ENCODE results near the gene CIPC. TPM values are rescaled to one million over a fixed set of nuclear protein-coding genes. Genes with fewer than 3 reads are reported as not detected.

CIPC gene
- total RNA-seq, 1 experiment from 2014 or later = 20.6 TPM

DNA sequence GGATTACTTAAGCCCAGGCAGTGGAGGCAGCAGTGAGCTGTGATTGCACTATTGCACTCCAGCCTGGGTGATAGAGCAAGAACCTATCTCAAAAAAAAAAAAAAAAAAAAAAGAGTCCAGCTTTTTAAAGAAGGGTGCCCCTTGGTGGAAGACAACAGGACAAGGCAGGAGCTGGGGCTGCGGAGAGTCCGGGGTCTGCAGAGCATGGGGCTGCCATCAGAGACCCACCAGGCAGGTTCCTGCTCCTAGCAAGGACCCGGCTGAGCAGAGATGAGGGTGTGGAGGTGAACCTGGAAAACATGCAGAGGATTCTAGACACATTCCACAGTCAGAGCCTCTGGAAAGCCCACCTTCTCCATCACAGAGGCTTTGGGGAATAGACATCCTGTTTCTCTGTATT, 21.0 kb upstream of the CIPC start:
- H3K9me2 ChIP-seq (ENCODE audit: insufficient read depth) = no peaks in the 10 kb centered on the region
- no peak overlapping the region for H3K4me3 ChIP-seq (replicated peaks in 1 of 2; ENCODE audit: low read depth in 1 of 2, low read length in 2 of 2)
- intact Hi-C loops (cut with micrococcal nuclease) = no loop called here
- H3K4me1 ChIP-seq (ENCODE audit: control insufficient read depth in 1 of 2, insufficient read depth in 2 of 2, low read length in 2 of 2) = peaks cover 11 to 22% of the 10 kb centered on the region in 2 experiments
- POLR2A ChIA-PET = interaction anchor here (0.7 to 1.2 kb wide), 4 partner anchors 19 to 74 kb away, joined by 3 to 4 read pairs (median 3); no protein-coding TSS in a partner anchor
- no peak; the same call in 1 of the 2 replicates for ATAC-seq
- no TSS peak for BruUV-seq (replicated peaks)
- TF ChIP-seq SP1 (IDR thresholded peaks at IDR 0.05; ENCODE audit: low read depth) (no peak), CBX3 (IDR thresholded peaks at IDR 0.05; ENCODE audit: low read depth) (no peak), TCF7L2 (IDR thresholded peaks at IDR 0.05; ENCODE audit: borderline replicate concordance, extremely low read depth, insufficient read depth, insufficient read length) (no peak), SRF (IDR thresholded peaks at IDR 0.05; ENCODE audit: low read depth) (no peak), ELF1 (IDR thresholded peaks at IDR 0.05; ENCODE audit: borderline replicate concordance, low read depth) (no peak), EZH2 (IDR thresholded peaks at IDR 0.05) (no peak), POLR2A (IDR thresholded peaks at IDR 0.05; ENCODE audit: borderline replicate concordance, extremely low read depth, insufficient read depth, insufficient read length) (no peak), EGR1 (IDR thresholded peaks at IDR 0.05; ENCODE audit: low read depth) (no peak), FOSL1 (IDR thresholded peaks at IDR 0.05; ENCODE audit: low read depth) (no peak), CTCF (IDR thresholded peaks at IDR 0.05 in 2 of 3, conservative IDR thresholded peaks at IDR 0.05 in 1 of 3; ENCODE audit: borderline replicate concordance in 1 of 3, insufficient read depth in 1 of 3, low read depth in 2 of 3, low read length in 2 of 3) (no peak), YY1 (IDR thresholded peaks at IDR 0.05; ENCODE audit: extremely low read depth, insufficient replicate concordance, low read depth, low read length) (no peak), CEBPB (IDR thresholded peaks at IDR 0.05; ENCODE audit: low read depth) (no peak), JUND (IDR thresholded peaks at IDR 0.05) (no peak), ZFX (IDR thresholded peaks at IDR 0.05) (no peak), ZBTB33 (IDR thresholded peaks at IDR 0.05; ENCODE audit: extremely low read depth, insufficient replicate concordance, low read length) (no peak), POLR2AphosphoS5 (IDR thresholded peaks at IDR 0.05; ENCODE audit: low read depth, low read length) (no peak), RAD21 (IDR thresholded peaks at IDR 0.05; ENCODE audit: low read depth) (no peak; the same call in 1 of the 2 replicates)
- TF ChIP-seq, protein P1, sequence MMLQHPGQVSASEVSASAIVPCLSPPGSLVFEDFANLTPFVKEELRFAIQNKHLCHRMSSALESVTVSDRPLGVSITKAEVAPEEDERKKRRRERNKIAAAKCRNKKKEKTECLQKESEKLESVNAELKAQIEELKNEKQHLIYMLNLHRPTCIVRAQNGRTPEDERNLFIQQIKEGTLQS (IDR thresholded peaks at IDR 0.05) = no peak
- H3K9me3 ChIP-seq (ENCODE audit: control insufficient read depth in 1 of 2, insufficient read depth in 1 of 2, low read depth in 1 of 2, low read length in 2 of 2) = peaks cover 0 to 4% of the 10 kb centered on the region in 2 experiments; a peak in 1 of 4 replicates
- no peaks in the 10 kb centered on the region for H3K79me2 ChIP-seq (ENCODE audit: insufficient read depth, low read length)
- H3K4me2 ChIP-seq (ENCODE audit: low read length) = no peak overlapping the region
- CTCF ChIA-PET = interaction anchor here (0.6 to 2.0 kb wide), 7 partner anchors 9 to 239 kb away, joined by 3 to 11 read pairs (median 4); no protein-coding TSS in a partner anchor
- DNase-seq (ENCODE audit: low read depth, low spot score) = no peak
- no peaks in the 10 kb centered on the region for H3K36me3 ChIP-seq (ENCODE audit: control insufficient read depth in 1 of 2, insufficient read depth in 2 of 2, low read length in 2 of 2)
- no peak overlapping the region for H3K27ac ChIP-seq (ENCODE audit: low read depth, low read length)
- no peak overlapping the region for H3K9ac ChIP-seq (ENCODE audit: low read length)
- H2AFZ ChIP-seq (ENCODE audit: low read depth, low read length, poor library complexity, severe bottlenecking) = no peak overlapping the region
- RAD21 ChIA-PET (ENCODE audit: low non-redundant PET in 1 of 2, low total read pairs in 2 of 2, uncharacterized antibody in 2 of 2, unreplicated experiment in 2 of 2) = interaction anchor here (1.0 to 1.3 kb wide), 2 partner anchors 9 to 201 kb away, joined by 3 to 4 read pairs; no protein-coding TSS in a partner anchor
- no peaks in the 10 kb centered on the region for H4K20me1 ChIP-seq (ENCODE audit: insufficient read depth)
- H3K27me3 ChIP-seq (ENCODE audit: insufficient read depth, low read length) = no peaks in the 10 kb centered on the region
